HUDEP-2 (cell line): Measurements from ENCODE around the gene C14orf132.
"Not testable (repeated sequence)": the region's sequence is repeated elsewhere in the genome, so short reads cannot be mapped to it uniquely, and the experiment has no call there.

Source experiments
- DNase-seq, 76 experiments: peaks; one replicate each; lab custom pipeline; 2025; ENCODE audit not compliant: unreplicated experiment in 76 of 76; lab: John Stamatoyannopoulos, UW

Gene C14orf132

GRCh38 chr14:96058576-96059200, 19.5 kb downstream of the C14orf132 start:
- no peak for DNase-seq

- DNase-seq: no peak
These were observed 20.5 kb downstream of the C14orf132 start for GRCh38 chr14:96059519-96060135.

GRCh38 chr14:96060186-96060933, 21.2 kb downstream of the C14orf132 start:
- DNase-seq: no peak

GRCh38 chr14:96062010-96062409, 22.8 kb downstream of the C14orf132 start:
- no peak for DNase-seq

GRCh38 chr14:96062506-96062905, 23.3 kb downstream of the C14orf132 start:
- DNase-seq: no peak

DNA sequence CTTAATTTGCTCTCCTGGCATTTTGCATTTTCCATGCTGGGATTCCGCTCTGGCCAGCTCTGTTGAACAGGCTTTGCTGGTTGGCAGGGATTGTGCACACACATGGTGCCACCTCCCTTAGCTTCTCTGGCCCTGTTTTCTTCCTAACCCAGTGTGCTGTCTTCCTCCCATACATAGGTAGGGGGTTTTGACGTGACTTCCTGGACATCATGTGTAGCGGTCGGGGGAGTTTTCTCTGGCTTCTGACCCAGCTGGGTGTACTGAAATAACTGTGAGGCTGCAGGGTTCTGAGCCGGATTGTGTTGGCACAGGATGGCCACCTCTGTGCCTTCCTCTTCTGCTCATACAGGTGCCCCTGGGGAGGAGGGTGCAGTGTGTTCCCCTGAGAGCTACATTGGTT, 25.7 kb downstream of the C14orf132 start:
- DNase-seq: no peak

DNA sequence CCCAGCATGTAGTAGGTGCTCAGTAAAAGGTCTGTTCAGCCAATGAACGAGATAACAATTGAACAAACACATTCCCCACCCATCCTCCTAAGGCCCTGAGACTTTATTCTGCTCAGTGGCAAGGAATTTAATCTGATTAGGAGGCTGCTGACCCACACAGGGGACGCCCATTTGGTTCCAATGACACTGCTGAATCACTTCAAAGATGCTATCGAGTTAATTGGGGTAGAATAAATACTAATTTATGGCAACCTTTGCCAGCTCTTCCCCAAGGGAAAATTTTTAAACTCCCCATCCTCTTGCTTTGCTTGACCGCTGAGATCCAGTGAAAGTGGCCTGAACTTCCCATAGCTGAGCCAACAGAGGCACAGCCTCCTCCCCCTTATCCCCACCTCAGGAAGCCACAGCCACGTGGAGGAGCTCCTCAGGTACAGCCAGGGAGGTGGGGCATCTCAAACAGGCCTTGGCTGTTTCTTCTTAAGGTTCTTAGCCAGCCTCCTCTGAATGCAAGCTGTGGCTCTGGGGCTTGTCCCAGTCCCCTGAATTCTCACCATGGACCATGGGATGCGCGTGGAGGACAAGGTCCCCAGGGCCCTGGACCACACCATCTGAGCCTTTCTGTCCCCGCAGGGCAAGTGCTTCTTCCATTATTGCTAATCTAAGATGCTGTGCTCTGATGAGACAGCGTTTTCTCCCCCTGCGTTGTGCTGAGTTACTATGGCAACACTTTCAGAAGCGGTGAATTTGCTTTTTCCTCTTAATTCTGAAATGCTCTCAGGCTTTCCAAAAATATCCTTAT, 26.7 kb downstream of the C14orf132 start:
- DNase-seq: no peak

- DNase-seq: no peak
These were observed 27.8 kb downstream of the C14orf132 start for GRCh38 chr14:96066976-96067375.

GRCh38 chr14:96067985-96068930, 29.1 kb downstream of the C14orf132 start:
- no peak for DNase-seq

DNA sequence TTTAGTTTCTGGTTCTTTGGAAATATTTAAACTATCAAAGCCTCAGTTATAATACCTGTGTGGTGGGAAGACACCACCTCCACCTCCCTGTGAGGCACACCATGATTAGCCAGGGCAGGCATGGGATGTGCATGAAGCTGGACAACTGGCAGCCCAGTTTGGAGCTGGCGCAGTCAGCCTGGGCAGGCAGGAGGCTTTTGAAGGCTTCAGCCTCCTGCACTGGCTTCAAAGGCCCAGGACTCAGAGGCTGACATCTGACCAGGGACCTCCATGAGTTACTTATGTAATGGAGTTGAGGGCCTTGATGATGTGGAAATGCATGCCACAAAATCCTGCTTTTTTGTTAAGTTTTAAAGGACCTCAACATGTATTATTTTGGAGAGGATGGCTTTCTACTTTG, 30.3 kb downstream of the C14orf132 start:
- DNase-seq: no peak

GRCh38 chr14:96071561-96071960, 32.4 kb downstream of the C14orf132 start:
- no peak for DNase-seq

DNA sequence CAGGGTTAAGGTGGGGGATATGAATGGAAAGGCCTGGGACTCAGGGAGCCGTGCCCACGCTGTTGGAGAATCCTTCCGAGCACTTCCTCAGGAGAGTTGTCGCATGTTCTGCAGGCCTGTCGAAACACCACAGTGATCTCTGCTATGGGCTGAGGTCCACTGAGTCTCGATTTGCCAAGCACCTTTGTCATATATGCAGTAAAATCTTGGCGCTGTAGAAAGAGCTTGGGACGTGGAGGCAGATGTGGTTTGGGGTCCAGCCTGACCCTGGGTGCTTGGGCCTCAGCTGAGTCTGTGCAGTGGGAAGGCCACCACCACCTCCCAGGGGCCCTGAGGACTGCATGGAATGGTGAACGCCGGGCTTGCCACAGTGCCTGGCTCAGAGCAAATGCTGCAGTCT, 32.9 kb downstream of the C14orf132 start:
- DNase-seq: no peak

DNA sequence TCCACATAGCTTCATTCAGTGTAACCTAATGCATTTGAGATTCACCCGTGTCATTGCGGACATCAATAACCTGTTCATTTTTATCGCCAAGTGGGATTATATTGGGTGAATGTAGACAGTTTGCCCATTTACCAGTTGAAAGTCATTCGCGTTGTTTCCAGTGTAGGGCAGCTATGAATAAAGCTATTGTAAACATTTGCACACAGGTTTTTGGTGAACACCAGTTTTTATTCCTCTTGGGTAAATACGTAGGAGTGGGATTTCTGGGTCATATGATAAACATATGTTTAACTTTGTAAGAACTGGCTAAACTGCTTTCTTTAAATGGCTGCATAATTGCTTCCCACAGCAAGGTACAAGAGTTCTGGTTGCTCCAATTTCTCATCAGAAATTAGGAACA, 33.6 kb downstream of the C14orf132 start:
- DNase-seq: no peak

GRCh38 chr14:96073260-96074039, 34.3 kb downstream of the C14orf132 start:
- DNase-seq: not testable (repeated sequence)

GRCh38 chr14:96077983-96078624, 38.9 kb downstream of the C14orf132 start:
- no peak for DNase-seq

DNA sequence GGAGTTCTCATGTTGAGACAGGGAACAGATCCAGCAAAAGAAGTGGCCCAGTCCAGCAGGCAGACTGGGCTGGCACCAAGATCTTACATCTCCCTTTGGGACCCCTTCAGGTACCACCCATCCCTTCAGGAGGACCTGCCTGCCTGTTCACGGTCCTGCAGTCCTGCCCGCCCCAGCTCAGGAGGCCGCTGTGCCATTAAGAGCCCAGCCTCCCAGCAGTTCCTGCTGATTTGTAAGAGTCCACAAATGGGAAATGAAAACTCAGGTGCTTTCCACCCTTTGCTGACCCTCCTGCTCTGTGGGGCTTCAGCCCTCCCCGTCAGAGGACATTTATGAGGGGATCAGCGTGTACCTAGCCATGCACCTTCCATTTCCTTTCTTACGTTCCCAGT, 39.5 kb downstream of the C14orf132 start:
- no peak for DNase-seq

- no peak for DNase-seq
These were observed 39.9 kb downstream of the C14orf132 start for GRCh38 chr14:96079066-96079465.

DNA sequence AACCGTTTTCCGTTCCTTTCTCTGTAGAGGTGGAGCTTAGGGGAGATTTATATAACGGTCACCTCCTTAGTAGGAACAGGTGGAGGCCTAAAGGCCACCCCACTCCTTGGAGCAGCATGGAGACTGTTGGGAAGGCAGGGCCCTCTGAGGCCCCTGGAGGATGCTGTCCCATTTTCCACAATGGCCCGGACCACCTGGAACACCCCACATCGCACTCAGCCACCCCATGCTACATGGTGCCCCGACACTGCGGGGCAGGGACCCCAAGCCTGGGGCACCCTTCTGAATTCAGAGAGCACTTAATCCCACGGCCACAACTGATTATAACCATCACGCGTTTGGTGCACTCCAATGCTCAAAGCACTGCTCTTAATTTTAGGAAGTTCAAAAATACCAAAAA, 41.4 kb downstream of the C14orf132 start:
- no peak for DNase-seq

DNA sequence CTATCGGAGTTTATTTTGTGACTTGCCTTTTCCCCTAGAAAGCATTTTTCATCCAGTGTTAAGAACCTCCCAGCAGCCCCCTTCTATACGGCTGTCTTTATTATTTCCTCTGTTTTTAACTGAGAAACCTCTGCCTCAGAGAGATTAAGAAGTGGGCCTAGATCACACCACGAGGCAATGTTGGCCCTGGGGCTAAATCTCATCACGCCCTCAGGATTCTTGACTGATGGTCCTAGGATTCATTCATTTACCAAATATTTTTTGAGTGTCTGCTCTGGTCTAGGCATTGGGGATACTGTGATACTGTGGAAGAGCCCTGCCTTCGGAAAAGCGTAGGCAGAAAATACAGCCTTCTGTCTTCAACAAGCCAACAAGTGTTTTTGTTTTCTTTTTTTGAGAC, 42.1 kb downstream of the C14orf132 start:
- DNase-seq: no peak
